HG02642 (cell line): ENCODE measurements around the gene EPB42.
"Not testable (repeated sequence)": the region's sequence is repeated elsewhere in the genome, so short reads cannot be mapped to it uniquely, and the experiment has no call there.

Experiments used
- ATAC-seq: cut with Tn5 transposase; IDR thresholded peaks from one replicate; pipeline ENCODE4 v1.9.1; 2021; ENCODE audit warnings: mild to moderate bottlenecking; ENCODE audit not compliant: unreplicated experiment, poor library complexity

The EPB42 gene

GRCh38 chr15:43189296-43189695, 31.5 kb downstream of the EPB42 start:
- ATAC-seq = no peak

DNA sequence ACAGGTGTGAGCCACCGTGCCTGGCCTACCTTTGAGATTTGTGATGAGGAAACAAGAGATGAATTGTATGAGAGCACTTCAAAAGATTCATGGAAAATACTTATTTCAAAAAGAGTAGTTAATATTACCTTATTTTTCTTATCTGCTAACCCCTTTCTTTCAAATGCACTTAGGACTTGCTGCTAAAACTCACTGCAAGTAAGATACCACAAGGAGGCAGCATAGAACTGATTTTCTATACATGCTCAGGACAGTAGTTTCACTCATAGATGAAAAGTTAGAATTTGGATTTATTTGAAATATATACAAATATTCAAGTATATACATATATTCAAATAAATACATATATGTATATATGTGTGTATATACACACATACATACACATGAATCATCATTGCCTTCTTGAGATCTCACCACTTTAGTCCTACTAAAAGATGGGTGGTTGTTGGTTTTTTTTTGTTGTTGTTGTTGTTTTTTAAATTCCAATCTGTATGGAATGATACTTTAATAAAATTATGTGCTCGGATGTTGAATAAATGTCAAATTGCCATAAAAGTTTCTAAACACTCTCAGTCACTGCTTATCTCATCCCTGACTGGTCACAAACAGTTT, 33.2 kb downstream of the EPB42 start:
- ATAC-seq = no peak

DNA sequence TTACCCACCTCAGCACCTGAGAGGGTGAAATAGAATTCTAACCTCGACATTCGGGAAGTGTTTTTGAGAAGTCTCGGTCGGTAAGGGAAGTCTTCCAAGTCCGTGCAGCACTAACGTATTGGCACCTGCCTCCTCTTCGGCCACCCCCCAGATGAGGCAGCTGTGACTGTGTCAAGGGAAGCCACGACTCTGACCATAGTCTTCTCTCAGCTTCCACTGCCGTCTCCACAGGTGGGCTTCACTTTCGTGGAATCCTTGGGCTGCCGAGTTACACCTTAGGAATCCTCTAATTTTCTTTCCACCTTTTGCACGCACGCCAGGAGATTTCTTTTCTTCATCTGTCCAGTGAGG, 34.8 kb downstream of the EPB42 start:
- ATAC-seq = peak; percentile 33

DNA sequence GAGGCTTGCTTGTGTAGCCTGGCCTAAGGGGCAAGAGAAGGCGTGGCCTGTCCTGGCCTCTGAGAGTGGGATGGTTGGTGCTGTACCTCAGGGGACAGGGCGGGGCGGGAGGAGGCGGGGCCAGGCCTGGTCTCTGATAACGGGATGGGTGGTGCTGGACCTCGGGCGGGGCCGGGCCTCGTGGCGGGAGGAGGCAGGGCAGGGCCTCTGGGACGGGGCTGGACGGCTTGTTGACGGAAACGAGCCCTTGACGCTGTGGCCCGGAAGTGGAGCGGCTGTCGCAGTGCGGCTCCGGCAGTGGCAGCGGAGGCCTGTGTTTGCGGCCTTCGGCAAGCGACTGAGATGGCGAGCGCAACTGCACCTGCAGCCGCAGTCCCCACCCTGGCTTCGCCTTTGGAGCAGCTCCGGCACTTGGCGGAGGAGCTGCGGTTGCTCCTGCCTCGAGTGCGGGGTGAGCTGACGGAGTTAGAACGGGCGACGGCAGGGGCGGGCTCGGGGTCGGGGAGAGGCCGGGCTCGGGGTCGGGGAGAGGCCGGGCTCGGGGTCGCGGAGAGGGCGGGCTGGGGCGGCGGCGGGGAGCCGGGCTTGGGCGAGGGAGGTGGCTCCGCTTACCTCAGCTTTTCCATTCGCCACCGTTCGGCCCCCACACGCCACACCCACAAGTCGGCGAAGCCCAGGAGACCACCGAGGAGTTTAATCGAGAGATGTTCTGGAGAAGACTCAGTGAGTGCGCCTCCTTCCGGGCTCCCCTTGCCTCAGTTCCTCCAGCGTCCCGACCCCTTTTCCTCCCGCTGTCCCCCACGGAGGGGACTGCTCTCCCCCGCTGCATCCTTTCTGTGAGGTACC, 35.4 kb downstream of the EPB42 start, which contains the start of gene CCNDBP1:
Gene CCNDBP1, plus strand, starts transcription at position 247 of the 846 bp plus-strand sequence. Its CDS starts 96 bp downstream, at position 343.
- peak; percentile 95 for ATAC-seq

DNA sequence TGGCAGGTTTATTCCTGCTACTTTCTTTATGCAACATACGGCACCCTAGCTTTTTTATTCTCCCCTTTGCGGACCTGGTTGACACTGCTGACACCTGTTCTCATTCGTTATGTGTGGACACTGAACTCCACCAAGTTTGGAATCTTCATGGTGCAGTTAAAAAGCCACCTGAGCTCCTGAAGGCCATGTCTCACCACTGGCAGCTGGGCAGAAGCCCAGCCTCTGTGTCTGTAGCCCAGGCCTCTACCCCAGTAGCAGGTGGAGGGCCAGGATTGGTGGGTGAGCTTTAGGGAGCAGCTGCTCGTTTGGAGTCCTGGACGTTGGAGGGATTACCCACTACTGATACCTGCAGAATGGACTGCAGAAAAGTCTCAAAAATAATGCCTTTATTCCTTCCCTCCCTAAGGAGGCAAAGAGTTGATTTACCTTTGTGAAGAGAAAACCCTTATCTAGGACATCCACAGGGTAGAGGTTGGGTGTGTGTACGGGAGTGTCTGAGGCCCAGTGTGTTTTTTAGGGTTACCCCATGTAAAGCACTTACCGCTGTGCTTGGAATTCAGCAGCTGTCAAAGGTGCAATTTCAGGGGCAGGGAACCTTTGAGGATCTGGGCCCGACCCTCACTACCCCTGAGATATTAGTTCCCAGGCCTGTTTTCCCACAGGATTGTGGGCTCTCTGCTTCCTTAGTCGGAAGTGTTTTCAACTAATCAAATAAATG, 36.3 kb downstream of the EPB42 start:
- ATAC-seq = peak; percentile 1

DNA sequence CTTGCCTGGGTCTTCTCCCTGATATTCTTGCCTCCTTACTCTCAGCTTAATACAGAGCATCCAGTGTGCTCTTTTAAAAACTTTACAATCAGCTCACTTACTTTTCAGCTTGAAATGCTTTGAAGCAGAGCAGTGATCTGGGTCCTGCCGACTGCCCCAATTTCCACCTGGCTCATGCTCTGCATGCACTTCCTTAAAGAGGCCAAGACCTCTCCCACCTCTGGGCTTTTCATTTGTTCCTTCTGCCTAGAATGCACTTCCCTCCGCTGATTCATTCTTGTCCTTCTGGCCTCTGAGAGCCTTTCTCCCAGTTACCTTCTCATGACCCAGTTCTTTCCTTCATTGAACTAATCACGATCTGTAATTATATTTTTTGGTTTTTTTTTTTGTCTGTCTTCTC, 37.5 kb downstream of the EPB42 start:
- no peak for ATAC-seq

DNA sequence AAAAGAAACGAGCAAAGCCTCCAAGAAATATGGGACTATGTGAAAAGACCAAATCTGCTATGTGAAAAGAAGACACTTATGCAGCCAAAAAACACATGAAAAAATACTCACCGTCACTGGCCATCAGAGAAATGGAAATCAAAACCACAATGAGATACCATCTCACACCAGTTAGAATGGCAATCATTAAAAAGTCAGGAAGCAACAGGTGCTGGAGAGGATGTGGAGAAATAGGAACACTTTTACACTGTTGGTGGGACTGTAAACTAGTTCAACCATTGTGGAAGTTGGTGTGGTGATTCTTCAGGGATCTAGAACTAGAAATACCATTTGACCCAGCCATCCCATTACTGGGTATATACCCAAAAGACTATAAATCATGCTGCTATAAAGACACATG, 43.7 kb downstream of the EPB42 start:
- not testable (repeated sequence) for ATAC-seq

GRCh38 chr15:43175656-43176309, 45.0 kb downstream of the EPB42 start:
- not testable (repeated sequence) for ATAC-seq

DNA sequence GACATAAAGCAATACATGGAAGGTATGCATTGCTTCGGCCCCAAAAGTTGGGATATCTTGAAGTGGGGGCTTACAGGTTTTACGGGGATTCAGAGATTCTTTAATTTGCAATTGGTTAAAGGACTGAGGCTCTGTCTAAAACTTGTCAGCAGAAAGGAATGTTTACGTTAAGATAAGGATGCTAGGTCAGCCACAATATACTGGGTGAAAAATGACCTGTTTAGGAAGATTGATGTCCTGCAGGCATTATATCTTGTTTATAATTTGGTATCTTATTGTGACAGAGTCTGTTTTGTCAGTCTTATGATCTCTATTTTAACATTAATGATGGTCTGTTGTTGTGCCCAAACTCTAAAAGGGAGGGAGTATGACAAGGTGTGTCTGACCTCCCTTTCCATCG, 50.9 kb downstream of the EPB42 start:
- no peak for ATAC-seq

- ATAC-seq = no peak
Measured at GRCh38 chr15:43168192-43169107, 52.4 kb downstream of the EPB42 start.

DNA sequence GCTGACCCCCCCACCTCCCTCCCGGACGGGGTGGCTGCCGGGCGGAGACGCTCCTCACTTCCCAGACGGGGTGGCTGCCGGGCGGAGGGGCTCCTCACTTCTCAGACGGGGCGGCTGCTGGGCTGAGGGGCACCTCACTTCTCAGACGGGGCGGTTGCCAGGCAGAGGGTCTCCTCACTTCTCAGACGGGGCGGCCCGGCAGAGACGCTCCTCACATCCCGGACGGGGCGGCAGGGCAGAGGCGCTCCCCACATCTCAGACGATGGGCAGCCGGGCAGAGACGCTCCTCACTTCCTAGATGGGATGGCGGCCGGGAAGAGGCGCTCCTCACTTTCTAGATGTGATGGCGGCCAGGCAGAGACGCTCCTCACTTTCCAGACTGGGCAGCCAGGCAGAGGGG, 53.6 kb downstream of the EPB42 start:
- ATAC-seq = not testable (repeated sequence)

- ATAC-seq = no peak
Measured at GRCh38 chr15:43165801-43166325, 55.0 kb downstream of the EPB42 start.

GRCh38 chr15:43153269-43153668, 67.5 kb downstream of the EPB42 start:
- ATAC-seq = no peak

DNA sequence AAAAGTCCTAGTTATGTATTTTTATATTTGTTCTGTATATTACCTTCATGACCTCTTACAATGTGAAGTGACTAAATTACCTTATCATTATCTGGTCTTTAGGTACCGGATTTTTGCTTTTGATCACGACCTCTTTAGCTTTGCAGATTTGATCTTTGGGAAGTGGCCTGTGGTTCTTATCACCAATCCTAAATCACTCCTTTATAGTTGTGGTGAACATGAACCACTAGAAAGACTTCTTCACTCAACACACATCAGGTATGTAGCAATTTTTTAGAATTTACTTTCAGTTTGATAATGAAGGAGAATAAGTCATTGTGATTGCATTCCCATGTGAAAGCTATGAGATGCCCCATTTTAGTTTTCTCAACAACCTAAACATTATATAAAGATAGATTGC, 69.1 kb downstream of the EPB42 start:
- no peak for ATAC-seq

GRCh38 chr15:43150191-43150929, 70.5 kb downstream of the EPB42 start:
- no peak for ATAC-seq
